Cerebellar cortex (tissue), 1 donor: ENCODE results near the gene PCED1A.
"Not testable (repeated sequence)": the region's sequence is repeated elsewhere in the genome, so short reads cannot be mapped to it uniquely, and the experiment has no call there.

Experiments
- DNase-seq: peaks from one replicate; pipeline ENCODE4 v3.0.0-alpha.2; 2015; ENCODE audit warnings: low spot score

PCED1A gene

DNA sequence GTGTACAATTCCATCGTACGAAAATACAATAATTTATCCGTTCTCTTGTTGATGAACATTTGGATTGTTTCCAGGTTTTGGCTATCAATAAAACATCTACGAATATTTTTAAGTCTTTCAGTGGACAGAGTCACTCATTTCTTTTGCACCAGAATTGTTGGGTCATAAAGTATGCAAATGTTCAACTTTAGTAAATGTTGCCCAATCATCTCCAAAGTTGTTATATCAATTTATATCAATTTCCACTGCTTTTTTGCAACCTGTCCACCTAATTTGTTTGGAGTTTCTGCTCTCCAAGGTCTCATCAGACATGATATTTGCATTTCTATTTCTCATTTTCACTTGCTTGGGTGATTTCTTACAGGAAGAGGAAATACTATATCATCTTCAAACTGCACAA is 13.8 kb downstream of the PCED1A start:
- no peak for DNase-seq

DNA sequence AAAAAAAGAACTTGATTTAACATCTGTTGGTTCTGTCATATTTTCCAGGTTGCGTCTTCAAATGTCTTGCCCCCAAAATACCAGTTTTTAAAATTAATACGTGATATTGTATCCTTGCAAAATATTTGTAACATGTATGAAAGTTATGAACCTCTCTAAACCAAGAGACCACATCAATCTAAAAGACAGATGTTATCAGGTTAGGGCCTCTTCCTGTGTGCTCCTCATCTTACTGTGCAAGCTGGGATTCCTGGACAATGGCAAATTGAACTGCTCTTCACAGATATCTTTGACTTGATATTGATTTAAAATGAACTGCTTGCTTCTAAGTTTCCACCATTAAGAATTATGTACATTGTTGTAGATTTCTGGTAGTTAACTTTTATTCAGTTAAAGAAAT is 14.7 kb downstream of the PCED1A start:
- DNase-seq, result no peak

GRCh38 chr20:2822073-2822472 is 18.4 kb downstream of the PCED1A start:
- DNase-seq, result no peak

DNA sequence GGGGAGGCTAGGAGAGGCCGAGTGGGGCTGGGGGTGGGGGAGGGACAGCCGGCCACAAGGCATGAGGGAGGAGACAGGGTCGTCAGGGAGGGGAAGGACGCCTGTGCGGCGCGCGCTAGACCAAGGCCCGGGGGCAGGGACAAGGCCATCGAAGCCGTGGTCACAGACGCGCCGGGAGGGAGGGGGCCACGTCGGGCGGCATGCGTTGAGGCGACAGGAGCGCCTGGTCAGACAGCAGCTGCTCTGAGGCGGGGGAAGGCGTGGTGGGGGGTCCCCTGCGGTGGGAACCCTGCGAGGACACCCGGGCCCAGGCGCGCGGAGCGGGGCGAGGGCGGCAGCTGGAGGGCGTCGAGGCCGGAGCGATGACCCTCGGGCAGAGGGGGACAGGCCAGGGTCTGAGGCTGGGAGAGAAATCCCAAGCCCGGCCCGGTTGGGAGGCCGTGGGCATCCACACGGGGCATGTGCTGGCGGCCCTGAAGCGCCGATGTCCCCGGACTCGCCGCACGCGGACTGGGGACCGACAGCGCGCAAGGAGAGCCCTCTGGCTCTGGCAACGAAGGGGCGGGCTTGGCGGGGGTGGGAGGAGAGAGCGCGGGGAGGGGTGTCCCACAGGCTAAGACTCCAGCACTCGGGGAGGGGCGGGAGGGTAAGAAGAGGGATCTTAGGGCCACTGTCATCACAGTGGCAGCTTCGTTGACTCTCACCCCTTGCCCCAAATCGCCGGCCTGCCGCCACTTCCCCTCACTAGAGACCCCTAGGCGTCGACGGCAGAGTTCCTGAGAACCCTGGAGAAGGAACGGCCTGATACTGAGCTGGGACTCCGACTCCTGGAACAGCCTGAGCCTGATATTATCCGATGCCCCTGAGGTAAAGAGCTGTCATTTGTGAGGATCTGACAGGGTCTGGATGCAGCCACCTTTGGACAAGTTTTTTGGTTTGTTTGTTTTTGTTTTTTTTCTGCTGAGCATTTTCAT is 19.3 kb downstream of the PCED1A start:
- DNase-seq, result no peak

DNA sequence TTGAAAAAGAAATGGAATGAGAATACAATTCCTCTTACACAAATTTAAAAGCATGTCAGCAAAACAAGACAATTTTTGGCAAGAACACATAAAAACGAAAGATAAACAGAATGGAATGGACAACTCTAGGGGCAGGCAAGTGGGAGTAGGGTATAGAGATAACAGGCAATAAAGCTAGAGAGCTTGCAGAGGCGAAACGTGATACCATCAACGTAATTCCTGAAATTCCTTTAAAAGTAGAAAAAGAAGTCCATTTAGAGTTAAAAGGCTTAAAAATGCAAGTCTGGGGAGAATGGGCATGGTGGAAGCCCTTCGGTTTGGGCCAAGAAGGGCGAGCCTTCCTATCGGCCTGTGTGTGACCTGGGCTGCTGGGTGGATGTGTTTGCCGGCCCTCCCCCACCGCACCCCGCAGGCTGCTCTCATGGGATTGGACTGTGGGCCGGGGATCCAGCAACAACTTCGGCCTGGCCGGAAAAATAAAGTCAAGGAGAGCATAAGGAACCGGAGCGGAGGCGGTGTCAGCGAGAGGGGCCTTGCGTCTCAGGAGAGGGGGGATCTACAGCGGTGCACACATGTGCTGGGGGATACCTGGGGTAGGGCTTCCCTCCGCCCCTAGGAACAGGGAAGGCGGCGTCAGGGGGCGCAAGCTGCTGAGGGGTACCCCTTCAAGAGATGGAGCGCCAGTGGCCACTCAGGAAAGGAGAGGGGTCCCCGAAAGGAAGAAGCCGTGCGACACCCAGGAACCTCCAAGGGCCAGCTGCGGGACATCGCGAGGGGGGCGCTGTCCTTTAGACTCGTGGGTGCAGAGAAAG is 20.2 kb downstream of the PCED1A start:
- no peak for DNase-seq

DNA sequence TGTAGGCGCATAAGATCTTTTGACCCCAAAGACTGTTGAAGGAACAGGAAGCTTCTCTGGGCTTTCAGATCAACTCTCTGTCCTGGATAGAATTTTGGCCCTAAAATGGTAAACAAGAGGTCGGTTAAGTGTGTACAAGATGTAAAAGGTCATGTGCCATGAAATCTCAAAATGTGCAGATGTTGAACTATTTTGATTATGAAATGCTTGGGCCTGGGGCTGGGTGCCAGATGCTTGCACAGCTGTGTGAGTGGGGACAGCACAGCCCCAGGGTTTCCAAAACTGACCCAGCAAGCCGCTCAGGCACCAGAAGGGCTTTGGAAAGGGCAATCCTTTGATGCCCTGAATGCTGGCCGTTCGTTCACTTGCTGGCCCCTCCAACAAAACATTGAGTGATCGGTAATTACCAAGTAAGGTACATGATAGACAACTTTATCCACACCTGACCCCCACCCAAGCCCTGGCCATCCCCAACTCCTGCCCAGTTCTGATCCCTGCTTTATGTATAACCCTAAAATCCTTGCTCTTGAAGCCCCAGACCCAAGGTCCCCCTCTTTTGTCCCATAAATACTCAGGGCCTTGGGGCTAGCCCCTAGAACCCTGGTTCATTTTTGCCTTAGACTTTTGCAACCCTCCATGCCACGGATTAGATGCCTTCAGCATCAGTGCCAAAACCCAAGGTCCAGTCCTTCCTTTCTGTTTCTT is 22.4 kb downstream of the PCED1A start:
- DNase-seq, result no peak

DNA sequence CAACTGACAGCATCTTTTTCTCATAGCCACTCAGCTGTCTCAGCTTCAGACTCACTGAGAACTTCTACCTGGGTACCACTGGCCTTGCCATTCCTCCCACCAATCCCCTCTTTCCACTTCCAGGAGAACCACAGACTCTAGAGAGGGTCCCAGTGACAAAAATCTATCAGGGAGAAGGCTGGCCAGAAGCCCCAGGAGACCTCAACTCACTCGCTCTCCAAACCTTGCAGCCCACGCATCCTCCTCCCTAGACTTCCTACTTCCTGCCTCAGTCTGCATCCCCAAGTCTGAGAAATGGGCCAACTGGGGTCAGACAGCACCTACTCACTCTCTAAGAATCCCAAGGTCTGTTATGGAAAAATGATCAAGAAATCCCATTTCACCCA is 23.1 kb downstream of the PCED1A start:
- no peak for DNase-seq

DNA sequence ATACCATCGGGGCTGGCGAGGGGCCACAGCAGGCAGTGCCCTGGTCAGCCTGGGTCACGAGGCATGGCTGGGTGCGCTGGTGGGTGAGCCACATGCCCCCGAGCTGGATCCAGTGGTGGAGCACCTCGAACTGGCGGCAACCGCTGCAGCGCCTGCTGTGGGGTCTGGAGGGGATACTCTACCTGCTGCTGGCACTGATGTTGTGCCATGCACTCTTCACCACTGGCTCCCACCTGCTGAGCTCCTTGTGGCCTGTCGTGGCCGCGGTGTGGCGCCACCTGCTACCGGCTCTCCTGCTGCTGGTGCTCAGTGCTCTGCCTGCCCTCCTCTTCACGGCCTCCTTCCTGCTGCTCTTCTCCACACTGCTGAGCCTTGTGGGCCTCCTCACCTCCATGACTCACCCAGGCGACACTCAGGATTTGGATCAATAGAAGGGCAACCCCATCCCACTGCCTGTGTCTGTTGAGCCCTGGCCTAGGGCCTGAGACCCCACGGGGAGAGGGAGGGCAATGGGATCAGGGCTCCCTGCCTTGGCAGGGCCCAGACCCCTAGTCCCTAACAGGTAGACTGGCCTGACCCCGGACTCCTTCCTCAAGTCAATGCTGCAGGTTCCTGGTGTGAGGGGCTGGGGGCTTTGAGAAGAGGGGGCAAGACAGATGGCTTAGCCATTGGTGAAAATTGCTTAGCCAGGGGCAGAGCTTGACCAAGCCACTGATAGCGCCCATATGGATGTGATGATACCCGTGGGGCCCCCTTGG is 23.7 kb downstream of the PCED1A start:
- DNase-seq, result no peak

DNA sequence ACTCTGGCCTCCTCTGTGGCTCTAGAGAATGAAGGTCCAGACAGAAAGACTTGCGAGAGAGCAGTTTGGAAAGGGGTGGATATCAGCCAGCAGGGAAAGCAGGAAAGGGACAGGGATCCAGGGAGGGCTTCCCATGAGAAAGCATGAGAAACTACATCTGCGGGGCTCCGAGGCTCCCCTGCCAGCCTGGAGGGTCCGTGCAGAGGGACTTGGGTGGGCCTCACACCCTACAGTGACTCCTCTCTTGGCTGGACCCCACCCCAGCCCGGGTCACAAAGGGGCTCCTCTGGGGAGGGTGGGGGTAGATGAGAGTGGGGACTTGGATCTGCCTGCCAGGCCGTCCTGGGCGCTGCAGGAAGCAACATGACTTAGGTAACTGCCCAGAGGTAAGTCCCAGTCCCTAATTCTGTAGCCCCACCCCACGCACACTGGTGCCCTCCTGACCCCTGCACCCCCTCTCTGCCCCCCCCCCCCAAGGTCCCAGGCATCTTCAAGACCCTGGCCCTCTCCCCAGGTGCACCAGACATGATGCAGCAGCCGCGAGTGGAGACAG is 24.3 kb downstream of the PCED1A start, which contains the start of gene TMEM239:
Gene TMEM239, plus strand, starts transcription at position 335 of the 553 bp plus-strand sequence. Its CDS starts 191 bp downstream, at position 526.
- DNase-seq, result no peak

GRCh38 chr20:2815242-2815900 is 25.1 kb downstream of the PCED1A start:
- DNase-seq, result no peak

DNA sequence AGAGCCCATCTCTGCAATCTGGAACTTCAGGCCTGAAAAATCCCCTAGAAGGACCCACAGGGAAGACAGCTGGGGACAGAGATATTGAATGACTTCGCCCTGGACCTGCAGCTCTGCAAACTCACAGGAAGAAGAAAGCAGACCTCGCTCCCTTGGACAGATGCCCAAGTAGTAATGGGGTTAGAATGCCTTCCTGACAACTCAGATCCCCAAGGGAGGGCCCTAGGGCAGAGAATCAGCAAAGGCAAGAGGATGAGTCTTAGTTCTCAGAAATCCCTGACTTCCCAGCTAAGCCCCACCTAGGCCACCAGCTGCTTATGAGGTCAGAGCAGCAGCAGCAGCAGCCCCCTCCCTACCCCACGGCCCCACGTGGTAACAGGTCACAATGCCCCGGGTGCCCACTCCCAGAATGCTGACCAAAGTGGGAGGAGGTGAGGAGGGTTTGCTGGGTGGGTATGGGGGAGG is 25.8 kb downstream of the PCED1A start, which contains the start of gene C20orf141:
Gene C20orf141, plus strand, starts transcription at position 401 of the 465 bp plus-strand sequence. CDS start 198 bp downstream, outside the sequence.
- no peak for DNase-seq

- no peak for DNase-seq
Measured at GRCh38 chr20:2814076-2814475, 26.4 kb downstream of the PCED1A start.

GRCh38 chr20:2812189-2812588 is 28.3 kb downstream of the PCED1A start:
- DNase-seq, result no peak

- DNase-seq, result no peak
Measured at GRCh38 chr20:2809690-2810089, 30.8 kb downstream of the PCED1A start.

DNA sequence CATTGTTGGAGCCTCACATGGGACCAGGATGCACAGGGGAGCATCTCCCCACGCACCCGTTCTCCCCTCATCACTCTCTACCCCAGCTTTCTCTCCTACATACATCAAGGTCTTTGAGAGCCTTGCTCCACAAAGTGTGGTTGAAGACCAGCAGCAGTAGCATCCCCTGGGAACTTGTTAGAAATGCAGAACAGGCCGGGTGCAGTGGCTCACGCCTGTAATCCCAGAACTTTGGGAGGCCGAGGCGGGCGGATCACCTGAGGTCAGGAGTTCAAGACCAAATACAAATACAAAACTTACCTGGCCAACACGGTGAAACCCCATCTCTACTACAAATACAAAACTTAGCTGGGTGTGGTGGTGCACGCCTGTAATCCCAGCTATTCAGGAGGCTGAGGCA is 32.5 kb downstream of the PCED1A start:
- not testable (repeated sequence) for DNase-seq

DNA sequence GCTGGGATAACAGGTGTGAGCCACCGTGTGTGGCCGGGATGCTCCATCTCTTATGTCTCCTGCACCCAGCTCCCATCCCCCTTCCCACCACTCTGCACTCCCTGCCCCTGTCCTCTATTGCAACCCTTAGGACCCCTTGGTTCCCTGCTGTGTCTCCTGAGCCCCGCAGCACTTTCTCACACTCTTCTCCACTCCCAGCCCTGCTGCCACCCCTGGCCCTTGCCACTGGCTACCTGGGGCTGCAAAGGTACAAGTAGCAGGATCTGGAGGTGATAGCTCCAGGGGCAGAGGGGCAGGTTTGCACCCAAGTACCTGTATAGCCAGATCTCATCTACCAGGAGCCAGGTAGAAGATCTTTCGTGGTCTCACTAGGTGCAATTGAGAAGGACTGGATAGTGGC is 33.4 kb downstream of the PCED1A start:
- no peak for DNase-seq

GRCh38 chr20:2806351-2806701 is 34.1 kb downstream of the PCED1A start:
- no peak for DNase-seq

GRCh38 chr20:2805689-2806350 is 34.6 kb downstream of the PCED1A start:
- no peak for DNase-seq

DNA sequence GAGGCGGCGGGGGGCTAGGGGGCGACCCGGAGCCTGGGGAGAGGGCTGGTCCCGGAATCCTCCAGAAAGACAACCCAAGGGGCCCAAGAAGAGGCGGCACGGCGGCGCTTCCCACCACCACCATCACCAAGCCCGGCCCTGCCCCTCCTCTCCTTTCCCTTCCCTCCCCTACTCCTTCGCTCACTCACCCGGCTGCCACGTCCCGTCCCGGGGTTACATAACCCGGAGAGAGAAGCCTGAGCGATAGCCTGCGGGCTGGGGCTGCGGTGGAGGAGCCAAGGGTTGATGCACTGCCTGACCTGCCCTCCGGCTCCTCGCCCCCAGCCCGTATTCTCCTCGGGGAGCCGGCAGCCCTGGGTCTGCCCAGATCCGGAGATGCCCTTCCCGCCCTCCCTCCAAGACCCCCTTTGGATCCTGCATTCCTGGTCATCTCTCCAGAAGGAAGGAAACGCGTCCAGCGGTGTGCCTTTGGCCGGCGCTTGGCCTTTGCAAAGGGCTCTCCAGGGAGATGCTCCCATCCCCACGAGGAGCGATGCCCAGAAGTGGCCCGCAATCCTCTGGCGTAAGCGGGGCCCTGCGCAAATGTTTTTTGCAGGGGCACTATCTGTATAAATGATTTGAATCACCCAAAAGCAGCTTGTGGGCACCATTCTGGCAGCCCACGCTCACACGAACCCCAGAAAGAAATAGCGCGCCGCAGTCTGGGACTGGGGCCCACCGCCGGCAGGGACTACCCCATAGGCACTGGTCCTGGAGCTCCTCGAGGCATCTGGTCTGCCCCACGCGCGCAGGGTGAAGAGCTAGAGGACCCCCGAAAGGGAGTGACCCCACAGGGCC is 35.4 kb downstream of the PCED1A start:
- no peak for DNase-seq
